HG02885 (cell line): Measurements from ENCODE around the gene TLCD1.
A peak's percentile ranks its signal among the peaks of the same experiment; 100 is the strongest.

Experiments used
- ATAC-seq: cut with Tn5 transposase; IDR thresholded peaks from one replicate; pipeline ENCODE4 v1.9.1; 2021; ENCODE audit warnings: mild to moderate bottlenecking; ENCODE audit not compliant: unreplicated experiment, poor library complexity

The TLCD1 gene, protein sequence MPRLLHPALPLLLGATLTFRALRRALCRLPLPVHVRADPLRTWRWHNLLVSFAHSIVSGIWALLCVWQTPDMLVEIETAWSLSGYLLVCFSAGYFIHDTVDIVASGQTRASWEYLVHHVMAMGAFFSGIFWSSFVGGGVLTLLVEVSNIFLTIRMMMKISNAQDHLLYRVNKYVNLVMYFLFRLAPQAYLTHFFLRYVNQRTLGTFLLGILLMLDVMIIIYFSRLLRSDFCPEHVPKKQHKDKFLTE

DNA sequence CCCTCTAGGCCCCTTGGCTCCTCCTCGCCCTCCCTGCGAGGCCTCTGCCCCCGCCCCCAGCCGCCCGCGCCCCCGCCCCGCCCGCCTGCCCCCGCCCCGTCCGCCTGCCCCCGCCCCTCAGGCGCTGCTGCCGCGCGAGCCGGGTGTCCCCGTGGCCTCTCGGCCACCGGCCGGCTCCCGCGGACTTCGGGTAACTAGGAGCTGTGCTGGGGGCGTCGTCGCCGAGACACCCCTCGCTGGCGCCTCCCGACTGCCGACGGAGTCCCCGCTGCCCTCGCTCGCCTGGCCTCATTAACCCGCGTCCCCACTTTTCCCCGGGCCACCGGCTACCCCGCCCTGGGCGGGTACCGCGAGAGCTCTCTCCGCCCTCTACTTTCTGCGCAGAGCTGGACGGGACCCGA lies at the start of gene TLCD1:
TSS of gene TLCD1 (minus strand) at position 8 of the 401 bp plus-strand sequence. CDS start 136 bp downstream, outside the sequence.
- peak; percentile 10 for ATAC-seq

DNA sequence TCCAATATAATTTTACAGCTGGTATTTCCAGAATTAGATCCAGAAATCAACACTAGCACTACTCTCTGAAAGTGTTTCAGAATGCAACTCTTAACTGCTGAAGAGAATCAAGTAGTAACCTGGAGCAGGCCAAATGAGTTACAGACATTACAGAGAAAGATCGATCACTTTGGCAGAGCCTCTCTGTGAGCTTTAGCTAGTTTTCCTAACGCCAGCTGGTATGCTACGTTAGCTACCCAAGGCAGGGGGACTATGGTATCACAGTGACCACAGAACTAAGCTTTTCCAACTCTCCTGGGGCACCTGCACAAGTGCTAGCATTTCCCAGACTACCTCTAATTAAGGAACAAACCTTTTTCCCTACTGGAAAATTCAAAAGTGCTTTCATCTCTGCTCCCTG lies 48.2 kb upstream of the TLCD1 start:
- ATAC-seq, result no peak

DNA sequence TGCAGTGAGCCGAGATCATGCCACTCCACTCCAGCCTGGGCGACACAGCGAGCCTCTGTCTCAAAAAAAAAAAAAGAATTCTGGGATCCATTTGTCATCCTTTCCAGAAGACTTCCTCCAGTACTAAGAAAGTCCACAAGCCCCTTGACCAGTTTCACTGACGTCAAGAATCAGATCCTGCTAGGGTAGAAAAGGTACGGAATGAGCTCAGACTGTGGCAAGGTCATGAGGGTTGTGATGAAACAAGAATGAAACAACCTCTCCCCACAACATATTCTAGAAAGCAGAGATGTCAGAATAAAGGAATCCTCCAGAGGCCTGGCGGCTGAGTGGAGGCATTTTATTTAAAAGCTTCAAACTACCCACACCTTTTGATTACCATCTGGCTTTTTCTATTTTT lies 47.7 kb upstream of the TLCD1 start:
- ATAC-seq, result no peak

DNA sequence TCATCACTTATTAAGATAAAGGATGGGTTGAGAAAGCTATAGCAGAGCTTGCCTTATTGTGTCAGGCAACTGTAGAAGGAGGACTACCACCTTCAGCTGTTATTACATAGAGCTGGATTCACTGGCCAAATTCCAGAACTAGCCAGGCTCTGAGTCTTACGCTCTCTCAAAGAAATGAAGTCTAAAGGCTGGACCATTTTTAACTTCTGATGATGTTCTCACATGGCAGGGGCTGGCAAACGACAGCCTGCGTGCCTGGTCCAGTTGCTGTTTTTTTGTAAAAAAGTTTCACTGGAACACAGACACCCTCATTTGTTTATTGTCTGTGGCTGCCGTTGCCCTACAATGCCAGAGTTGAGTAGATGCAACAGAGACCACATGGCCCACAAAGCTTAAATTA lies 39.0 kb upstream of the TLCD1 start:
- ATAC-seq, result no peak

DNA sequence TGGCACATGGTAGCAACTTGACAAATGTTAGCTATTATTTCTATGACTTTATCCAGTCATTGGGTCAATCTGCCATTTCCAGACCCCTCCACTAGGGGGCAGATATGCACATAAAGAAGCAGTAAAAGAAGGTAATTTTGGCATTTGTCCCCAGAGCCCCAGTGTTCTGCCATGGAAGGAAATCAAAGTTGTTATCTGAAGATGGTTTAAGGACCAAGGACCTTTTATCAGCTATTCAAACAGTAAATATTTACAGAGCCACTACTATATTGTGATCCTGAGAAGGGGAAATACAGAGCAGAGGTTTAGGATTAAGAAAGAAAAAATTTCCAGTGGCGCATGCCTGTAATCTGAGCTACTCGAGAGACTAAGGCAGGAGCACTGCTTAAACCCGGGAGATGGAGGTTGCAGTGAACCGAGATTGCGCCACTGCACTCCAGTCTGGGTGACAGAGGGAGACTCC lies 37.8 kb upstream of the TLCD1 start:
- ATAC-seq, result no peak

DNA sequence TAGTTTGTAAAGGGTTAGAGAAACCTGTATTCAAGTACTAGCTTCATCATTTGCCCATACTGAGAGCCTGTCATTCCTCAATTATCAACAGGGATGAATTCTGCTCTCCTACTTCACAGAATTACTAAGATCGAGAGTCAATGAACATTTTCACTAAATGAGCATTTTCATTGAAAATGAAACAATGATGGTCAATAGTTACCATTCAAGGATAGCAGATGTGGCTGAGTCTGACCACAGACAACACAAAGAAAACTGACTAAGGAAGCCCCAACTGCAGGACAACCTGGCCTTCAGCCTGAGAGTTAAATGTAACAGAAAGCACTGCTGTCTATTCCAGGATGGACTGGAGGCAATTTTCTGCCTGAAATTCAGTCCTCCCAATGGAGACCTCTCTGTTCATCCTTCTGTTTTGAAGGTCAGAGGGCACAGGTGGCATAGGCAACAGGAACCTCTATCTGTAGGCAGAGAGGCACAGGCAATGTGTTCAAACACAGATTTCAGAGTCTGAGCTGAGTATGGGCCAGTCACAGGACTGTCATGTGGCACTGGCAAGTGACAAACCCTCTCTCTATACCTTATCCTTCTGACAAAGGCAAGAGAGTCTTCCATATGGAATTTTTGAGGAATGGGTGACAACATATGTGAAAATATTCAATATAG lies 37.2 kb upstream of the TLCD1 start:
- no peak for ATAC-seq

DNA sequence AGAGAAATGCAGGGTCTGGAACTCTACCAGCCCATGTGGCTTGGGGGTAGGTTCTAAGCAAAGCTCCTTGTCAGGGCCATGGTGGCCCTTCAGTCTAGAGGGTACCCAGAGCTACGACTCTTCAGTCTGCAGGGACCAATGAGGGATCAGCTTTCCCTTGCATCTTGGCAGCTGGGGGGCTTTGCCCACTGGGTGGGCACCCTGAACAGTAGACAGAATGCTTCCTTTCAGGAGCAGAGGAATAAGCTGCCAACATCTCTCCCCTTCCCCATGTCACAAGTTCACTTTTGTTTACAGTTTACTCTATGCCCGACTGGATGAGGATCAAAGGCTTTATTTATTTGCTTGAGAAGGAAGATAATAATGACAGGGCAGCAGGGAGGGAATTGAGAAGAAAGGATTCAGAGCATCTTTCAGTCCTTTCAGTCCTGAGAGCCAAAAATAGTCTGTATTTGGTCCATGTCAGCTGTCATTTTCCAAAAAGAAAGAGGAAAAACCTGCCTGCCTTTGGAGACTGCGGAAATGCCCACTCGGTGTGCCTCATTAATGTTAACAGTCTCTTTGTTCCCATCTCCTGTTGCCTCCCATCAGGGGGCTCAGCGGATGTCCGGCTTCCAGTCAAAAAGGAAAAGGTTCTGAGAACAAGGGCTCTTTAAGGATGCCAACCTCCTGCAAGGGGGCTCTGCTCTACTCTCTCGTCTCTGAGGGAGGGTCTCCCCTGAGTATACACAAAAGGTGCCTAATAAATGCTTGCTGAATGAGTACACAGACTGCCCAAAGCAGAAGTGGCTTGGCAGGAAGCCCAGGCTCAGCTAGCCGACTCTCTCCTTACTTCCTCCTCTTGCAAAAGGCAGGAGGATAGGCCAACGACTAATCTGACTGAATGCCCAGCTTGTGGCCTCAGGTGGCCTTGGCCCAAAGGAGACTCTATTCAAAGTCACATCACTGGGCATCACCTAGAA lies 34.8 kb upstream of the TLCD1 start:
- ATAC-seq, result no peak

DNA sequence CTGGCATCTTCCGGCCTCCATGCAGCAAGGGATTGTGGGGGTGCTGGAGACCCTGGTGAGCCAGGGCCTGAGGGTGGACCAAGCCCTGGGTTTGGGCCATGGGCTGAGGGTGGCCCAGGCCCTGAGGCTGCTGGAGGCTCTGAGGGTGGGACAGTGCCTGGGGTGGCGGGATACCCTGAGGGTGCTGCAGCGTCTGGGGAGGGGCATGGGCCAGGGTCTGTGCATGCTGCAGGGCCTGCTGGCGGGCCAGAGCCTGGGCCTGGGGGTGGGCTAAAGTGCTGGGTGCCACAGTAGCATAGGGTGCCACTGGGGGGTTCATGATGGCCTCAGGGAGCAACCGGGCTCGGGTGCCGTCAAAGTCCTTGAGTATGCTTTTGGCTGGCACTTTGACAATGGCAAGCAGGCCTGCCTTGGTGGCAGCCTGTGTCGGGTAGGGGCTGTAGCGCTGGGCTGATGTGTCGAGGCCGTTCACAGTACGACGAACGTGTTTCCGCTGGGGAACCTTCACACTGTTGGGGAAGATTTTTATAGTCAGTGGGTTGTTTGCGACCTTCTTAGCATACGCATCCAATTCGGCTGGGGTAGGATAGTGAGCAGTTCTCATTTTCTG lies 33.3 kb upstream of the TLCD1 start:
- no peak for ATAC-seq

DNA sequence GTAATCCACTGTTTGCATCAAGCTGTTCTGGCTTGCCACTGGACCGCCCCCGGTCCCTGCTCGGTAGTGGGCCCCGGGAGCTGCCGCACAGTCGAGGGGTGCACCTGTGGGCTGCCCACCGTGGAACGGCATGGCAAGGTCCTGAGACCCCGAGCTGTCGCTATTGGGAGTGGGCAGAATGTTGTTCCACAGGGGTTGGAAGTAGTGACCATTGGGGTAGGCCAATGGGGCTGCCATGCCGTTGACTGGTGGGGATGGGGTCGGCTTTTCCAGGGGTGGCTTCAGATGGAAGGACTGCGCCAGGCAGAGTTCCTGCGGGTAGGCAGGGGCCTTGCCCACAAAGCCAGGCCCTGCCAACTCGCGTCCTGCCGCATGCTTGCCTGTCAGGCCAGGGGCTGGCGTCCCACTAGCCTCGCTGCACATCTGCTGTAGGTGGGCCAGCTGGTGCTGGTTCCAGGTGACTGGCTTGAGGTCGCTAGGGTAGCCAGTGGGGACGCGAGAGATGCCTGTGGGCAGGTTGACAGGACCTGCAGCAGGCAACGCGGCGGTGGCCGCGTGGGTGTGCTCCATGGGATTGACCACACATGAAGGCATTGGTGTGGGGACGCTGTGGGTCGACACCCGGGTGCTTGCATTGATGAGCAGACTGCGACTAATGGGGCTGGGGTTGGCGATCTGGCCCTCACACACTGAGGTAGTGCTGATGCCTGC lies 32.5 kb upstream of the TLCD1 start:
- no peak for ATAC-seq

DNA sequence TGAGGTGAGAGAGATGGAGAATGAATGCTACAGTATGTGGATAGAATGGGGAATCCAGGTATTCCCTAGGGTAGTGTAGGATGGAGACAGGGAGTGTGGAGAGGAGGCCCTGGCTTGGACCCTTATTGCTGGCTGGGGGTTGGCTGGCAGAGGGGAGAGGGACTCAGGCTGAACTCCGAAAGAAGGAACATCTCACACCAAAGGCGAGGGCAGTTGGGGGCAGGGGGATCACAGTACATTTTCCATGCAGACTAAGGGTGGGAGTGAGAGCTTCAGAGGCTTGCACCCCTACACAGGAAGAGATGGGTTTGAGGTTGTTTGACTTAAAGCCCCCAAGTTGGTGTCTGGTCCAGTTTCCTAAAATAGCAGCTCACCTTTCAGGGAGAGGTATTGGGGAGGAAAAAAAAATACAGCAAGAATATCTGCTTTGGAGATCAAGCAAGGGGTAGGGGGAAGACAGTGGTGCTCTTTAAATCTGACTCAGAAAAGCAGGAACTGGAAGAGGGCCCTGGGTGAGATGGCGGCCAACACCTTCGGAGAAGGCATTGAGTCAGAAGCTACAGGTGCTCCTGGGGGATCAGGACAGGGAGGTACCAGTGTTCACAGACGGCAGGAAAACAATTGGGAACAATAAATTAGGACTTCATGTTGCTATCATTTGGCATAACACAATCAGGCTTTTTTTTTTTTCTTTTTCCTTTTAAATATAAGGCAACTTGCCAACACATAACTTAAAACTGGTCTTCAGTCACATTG lies 30.2 kb upstream of the TLCD1 start:
- ATAC-seq, result no peak

DNA sequence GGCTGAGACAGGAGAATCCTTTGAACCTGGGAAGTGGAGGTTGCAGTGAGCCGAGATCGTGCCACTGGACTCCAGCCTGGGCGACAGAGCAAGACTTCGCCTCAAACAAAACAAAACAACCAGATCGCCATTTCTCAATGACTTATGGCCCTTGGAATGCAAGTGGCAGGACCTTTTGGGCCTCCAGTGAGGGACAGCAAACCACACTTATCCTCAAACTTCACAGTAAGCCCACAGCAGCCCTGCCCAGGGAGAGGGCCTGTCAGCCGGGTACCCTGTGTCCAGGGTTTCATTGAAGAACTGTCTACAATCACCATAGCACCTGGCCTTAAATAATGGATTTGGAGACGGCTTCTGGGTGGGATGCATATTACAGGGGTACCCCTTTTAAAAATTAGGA lies 29.5 kb upstream of the TLCD1 start:
- no peak for ATAC-seq

DNA sequence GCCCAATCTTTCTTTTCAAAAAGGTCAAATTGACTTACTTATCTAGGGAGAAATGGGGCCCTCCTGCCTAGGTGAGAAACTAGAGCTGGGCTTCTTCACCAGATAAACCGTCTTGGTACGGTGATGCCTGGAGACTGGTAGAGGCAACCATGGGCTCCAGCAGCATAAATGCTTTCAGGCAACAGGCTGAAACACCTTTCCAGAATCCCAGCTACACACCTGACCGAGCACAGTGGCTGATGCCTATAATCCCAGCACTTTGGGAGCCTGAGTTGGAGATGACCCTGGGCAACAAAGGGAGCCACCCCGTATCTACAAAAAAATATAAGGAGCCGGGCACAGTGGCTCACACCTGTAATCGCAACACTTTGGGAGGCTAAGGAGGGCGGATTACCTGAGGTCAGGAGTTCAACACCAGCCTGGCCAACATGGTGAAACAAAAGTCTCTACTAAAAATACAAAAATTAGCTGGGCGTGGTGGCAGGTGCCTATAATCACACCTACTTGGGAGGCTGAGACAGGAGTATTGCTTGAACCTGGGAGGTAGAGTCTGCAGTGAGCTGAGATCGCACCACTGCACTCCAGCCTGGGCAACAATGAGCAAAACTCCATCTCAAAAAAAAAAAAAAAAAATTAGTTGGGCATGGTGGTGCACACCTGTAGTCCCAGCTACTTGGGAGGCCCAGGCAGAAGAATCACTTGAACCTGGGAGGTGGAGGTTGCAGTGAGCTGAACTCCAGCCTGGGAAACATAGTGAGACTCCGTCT lies 25.8 kb upstream of the TLCD1 start:
- ATAC-seq, result no peak

DNA sequence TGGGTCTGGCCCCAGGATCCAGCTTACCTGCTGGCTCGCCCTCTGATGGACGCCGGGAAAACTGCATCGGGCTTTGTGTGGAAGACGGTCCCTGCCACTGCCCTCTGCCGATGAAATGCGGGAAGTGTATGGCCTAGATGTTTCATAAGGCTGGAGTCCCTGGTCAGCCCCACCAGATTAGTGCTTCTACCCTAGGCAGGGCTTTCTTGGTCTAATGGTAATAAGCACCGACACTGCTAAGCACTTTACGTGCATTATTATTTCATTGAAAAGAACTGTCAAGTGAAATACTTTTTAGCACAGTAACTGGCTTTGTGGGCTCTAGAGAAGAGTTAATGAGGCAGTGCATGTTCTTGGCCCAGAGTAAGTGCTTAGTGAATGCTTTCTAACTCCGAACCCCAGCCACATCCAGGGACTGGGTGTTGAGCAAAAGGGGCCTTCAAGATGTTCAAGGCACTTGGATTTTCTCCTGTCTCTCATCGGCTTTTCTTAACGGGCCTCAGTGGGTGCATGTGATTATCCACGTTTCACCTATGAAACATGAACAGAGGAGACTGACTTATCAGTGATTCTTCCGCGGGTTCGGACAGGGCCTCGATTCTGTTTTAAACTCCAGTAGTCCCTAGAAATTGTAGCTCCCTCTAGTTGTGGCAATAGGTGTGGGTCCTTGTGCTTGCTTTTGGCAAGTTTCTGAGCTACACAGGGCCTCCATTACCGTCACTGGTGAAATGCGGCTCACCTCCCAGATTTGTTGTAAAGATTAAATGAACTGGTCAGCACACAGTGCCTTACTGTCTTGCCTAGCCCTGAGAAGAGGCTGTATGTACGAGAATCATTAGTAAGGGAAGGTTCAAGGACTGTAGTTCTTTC lies 24.4 kb upstream of the TLCD1 start:
- peak; percentile 77 for ATAC-seq

DNA sequence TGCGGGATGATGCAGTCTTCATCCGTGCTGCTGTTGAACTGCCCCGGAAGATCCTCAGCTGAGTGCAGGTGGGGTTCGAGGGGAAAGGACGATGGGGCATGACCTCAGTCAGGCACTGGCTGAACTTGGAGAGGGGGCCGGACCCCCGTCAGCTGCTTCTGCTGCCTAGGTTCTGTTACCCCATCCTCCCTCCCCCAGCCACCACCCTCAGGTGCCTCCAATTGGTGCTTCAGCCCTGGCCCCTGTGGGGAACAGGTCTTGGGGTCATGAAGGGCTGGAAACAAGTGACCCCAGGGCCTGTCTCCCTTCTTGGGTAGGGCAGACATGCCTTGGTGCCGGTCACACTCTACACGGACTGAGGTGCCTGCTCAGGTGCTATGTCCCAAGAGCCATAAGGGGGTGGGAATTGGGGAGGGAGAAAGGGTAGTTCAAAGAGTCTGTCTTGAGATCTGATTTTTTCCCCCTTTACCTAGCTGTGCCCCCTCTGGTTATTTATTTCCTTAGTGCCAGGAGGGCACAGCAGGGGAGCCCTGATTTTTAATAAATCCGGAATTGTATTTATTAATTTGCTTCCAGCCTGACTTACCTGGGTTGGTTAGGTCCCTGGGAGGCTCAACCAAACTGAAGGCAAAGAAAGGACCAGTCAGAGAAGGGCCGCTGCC lies 23.6 kb upstream of the TLCD1 start:
- ATAC-seq, result no peak

DNA sequence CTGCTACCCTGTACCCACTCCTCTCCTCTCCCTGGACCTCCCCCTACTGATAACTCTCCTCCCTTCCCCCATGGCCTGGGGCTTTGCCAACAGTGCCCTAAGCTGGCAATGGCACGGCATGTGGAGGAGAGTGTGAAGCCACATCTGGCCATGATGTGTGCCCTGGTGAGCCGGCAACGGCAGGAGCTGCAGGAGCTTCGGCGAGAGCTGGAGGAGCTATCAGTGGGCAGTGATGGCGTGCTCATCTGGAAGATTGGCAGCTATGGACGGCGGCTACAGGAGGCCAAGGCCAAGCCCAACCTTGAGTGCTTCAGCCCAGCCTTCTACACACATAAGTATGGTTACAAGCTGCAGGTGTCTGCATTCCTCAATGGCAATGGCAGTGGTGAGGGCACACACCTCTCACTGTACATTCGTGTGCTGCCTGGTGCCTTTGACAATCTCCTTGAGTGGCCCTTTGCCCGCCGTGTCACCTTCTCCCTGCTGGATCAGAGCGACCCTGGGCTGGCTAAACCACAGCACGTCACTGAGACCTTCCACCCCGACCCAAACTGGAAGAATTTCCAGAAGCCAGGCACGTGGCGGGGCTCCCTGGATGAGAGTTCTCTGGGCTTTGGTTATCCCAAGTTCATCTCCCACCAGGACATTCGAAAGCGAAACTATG lies 23.0 kb upstream of the TLCD1 start:
- no peak for ATAC-seq
